Measurements from ENCODE around the gene CCDC40.
A peak's percentile ranks its signal among the peaks of the same experiment; 100 is the strongest.

CCDC40 gene

GRCh38 chr17:80117491-80118401 is 81.3 kb downstream of the CCDC40 start:
- no peak for DNase-seq

- no peak for DNase-seq
These were observed 82.3 kb downstream of the CCDC40 start for GRCh38 chr17:80118601-80119270.

- DNase-seq = no peak
These were observed 82.9 kb downstream of the CCDC40 start for GRCh38 chr17:80119271-80119791.

GRCh38 chr17:80119839-80120238 is 83.4 kb downstream of the CCDC40 start:
- no peak for DNase-seq

- no peak for DNase-seq
These were observed 85.7 kb downstream of the CCDC40 start for GRCh38 chr17:80122026-80122575.

- DNase-seq = no peak
These were observed 86.6 kb downstream of the CCDC40 start for GRCh38 chr17:80122926-80123505.

- no peak for DNase-seq
These were observed 87.3 kb downstream of the CCDC40 start for GRCh38 chr17:80123791-80124190.

GRCh38 chr17:80124351-80124981 is 88.0 kb downstream of the CCDC40 start:
- DNase-seq = no peak

GRCh38 chr17:80125656-80126448 is 89.4 kb downstream of the CCDC40 start:
- DNase-seq = no peak

GRCh38 chr17:80126449-80126715 is 89.9 kb downstream of the CCDC40 start:
- no peak for DNase-seq

GRCh38 chr17:80129006-80129565 is 92.6 kb downstream of the CCDC40 start:
- no peak for DNase-seq

GRCh38 chr17:80130992-80131391 is 94.5 kb downstream of the CCDC40 start:
- DNase-seq = no peak

GRCh38 chr17:80132906-80133625 is 96.6 kb downstream of the CCDC40 start:
- DNase-seq = no peak

GRCh38 chr17:80133626-80133970 is 97.2 kb downstream of the CCDC40 start:
- no peak for DNase-seq

- no peak for DNase-seq
These were observed 100.7 kb downstream of the CCDC40 start for GRCh38 chr17:80137131-80137530.

- no peak for DNase-seq
These were observed 102.5 kb downstream of the CCDC40 start for GRCh38 chr17:80138856-80139426.

- DNase-seq = no peak
These were observed 105.2 kb downstream of the CCDC40 start for GRCh38 chr17:80141463-80142165.

- no peak for DNase-seq
These were observed 106.5 kb downstream of the CCDC40 start for GRCh38 chr17:80142929-80143328.

GRCh38 chr17:80145076-80146075 is 108.9 kb downstream of the CCDC40 start:
- peak; percentile 28 to 39 for DNase-seq

Data from Kasumi-1 (cell line).